ENCODE data around the gene SGCG. TPM values are rescaled to one million over a fixed set of nuclear protein-coding genes. Genes with fewer than 3 reads are reported as not detected.

The SGCG gene
- polyA plus RNA-seq, 2 of the 4 experiments (the other 2 are of a cell fraction): 0.09 TPM; not detected in 1

DNA sequence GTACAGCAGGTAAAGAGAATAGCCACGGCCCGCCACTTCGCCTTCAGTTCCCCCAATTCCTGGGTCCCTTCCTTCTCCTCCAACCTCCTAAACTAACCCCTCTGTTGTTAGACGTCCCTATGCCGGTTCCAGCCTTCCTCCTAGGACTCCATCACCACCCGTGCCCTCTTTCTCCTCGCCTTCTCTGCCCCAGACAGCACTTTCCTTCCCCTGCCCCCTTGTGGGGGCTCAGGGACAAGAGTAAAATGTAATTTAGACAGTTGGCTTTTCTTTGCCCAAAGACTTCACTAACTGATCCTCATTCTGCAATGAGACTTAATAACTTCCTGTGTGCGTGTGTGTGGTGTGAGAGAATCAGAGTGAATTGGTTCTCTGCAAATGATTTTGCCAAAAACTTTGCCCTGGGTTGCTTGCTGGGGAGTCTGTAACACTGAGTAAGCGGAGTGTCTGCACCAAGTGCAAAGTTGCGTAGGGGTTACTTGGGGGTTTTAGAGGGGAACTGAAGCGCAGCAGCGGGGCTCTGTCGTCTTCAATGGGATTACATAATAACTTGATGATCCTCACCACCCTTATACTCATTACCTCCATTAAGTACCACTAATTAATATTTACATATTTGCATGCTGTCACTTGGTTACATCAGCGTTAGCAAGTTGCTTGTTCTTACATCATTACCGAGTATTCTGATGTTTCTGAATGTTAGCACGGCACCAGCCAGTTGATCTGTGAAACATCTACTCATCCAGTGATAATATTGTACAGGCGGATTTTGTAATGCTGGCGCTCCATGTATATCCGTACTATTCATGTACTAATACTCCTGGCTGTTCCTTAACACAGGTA is 19.9 kb upstream of the SGCG start:
- 67% methylated on average over 19 of the region's 19 CpGs for WGBS (ENCODE audit: missing lambda C conversion rate)
- POLR2A ChIA-PET: no interaction called here
- no peak for TF ChIP-seq MYC (IDR thresholded peaks at IDR 0.05; ENCODE audit: borderline replicate concordance, low read length)
- TF ChIP-seq HDAC2 (IDR thresholded peaks at IDR 0.05): no peak
- no peak for TF ChIP-seq EHMT2 (IDR thresholded peaks at IDR 0.05; ENCODE audit: low read depth)
- no peak for TF ChIP-seq RCOR1 (IDR thresholded peaks at IDR 0.05; ENCODE audit: low read depth, low read length)
- TF ChIP-seq, protein P1, sequence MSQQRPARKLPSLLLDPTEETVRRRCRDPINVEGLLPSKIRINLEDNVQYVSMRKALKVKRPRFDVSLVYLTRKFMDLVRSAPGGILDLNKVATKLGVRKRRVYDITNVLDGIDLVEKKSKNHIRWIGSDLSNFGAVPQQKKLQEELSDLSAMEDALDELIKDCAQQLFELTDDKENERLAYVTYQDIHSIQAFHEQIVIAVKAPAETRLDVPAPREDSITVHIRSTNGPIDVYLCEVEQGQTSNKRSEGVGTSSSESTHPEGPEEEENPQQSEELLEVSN (IDR thresholded peaks at IDR 0.05; ENCODE audit: borderline replicate concordance, low read depth): no peak
- no peak for TF ChIP-seq RARB (CRISPR knock-in tag; IDR thresholded peaks at IDR 0.05)
- no peak for TF ChIP-seq MAZ (IDR thresholded peaks at IDR 0.05; ENCODE audit: borderline replicate concordance, low read depth, low read length)
- H3K27ac ChIP-seq: no peak overlapping the region
- no peak for DNase-seq (ENCODE audit: low read depth in 1 of 2, low spot score in 1 of 2)
- H3K4me1 ChIP-seq: no peaks in the 10 kb centered on the region
- no peaks in the 10 kb centered on the region for H3K9me3 ChIP-seq
- H3K4me2 ChIP-seq: peak overlapping the region; percentile 83; the same call in 1 of the 3 replicates
- no peak for ATAC-seq
- CTCF ChIA-PET: no interaction called here
- H3K4me3 ChIP-seq: peak overlapping the region; percentile 41; the same call in 1 of the 3 replicates
- FAIRE-seq: no peak

DNA sequence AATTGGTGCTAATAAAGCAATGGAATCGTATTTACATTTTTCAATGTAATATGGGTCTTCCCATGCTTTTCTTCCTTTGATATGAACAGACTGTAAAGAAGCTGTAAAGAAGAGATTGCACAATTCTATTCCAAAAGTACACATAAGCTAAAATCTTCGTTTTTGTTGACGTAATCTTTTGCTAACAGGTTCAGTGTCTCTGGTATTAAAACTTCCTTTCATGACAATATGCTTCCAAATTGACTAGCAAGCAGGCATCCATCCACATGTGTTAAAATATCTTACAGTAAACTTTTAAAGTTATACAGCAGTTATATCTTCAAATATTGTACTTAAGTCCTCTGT is 19.3 kb upstream of the SGCG start:
- CTCF ChIA-PET: no interaction called here
- POLR2A ChIA-PET: no interaction called here

DNA sequence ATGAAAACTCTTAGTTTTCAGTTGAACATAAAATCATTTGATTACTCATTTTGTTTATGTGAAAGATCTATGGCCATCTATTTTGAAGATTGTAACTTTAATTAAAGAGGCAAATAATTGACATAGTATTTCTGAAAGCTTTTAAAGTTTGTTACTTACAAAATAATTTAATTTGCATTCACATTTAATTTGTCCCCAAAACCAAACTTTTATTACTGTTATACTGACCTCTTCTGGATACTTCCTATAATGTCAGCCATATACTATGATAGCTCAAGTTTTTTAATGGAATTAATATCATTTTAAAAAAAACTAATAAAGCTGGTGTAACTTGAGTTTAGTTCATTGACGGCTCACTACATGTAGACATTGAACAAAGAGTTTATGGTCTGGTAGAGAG is 4.9 kb upstream of the SGCG start:
- DNase-seq (ENCODE audit: low read depth in 1 of 2, low spot score in 1 of 2): no peak
- WGBS (ENCODE audit: missing lambda C conversion rate): 0% methylated on average over 1 of the region's 1 CpG
- TF ChIP-seq TP53 (CRISPR knock-in tag; IDR thresholded peaks at IDR 0.05): no peak
- TF ChIP-seq, protein P2, sequence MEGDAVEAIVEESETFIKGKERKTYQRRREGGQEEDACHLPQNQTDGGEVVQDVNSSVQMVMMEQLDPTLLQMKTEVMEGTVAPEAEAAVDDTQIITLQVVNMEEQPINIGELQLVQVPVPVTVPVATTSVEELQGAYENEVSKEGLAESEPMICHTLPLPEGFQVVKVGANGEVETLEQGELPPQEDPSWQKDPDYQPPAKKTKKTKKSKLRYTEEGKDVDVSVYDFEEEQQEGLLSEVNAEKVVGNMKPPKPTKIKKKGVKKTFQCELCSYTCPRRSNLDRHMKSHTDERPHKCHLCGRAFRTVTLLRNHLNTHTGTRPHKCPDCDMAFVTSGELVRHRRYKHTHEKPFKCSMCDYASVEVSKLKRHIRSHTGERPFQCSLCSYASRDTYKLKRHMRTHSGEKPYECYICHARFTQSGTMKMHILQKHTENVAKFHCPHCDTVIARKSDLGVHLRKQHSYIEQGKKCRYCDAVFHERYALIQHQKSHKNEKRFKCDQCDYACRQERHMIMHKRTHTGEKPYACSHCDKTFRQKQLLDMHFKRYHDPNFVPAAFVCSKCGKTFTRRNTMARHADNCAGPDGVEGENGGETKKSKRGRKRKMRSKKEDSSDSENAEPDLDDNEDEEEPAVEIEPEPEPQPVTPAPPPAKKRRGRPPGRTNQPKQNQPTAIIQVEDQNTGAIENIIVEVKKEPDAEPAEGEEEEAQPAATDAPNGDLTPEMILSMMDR (IDR thresholded peaks at IDR 0.05): peak; percentile 24; the same call in 1 of the 3 replicates
- Histone ChIP-seq H3K4me2 (no peak overlapping the region), H3K4me1 (no peaks in the 10 kb centered on the region), H3K27ac (no peak overlapping the region), H3K4me3 (no peak overlapping the region), H3K9me3 (no peaks in the 10 kb centered on the region)
- no peak for FAIRE-seq
- ATAC-seq: no peak
- POLR2A ChIA-PET: no interaction called here
- CTCF ChIA-PET: interaction anchor here (1.0 to 1.1 kb wide), 2 partner anchors 9 to 374 kb away, joined by 3 to 4 read pairs; no protein-coding TSS in a partner anchor

More for the DNA sequence above, 19.3 kb upstream of the SGCG start:
- FAIRE-seq: no peak
- Histone ChIP-seq H3K9me3 (no peaks in the 10 kb centered on the region), H3K27ac (no peak overlapping the region), H3K4me2 (no peak overlapping the region), H3K4me1 (no peaks in the 10 kb centered on the region), H3K4me3 (no peak overlapping the region)
- no peak for DNase-seq (ENCODE audit: low read depth in 1 of 2, low spot score in 1 of 2)
- TF ChIP-seq ESRRA (IDR thresholded peaks at IDR 0.05; ENCODE audit: borderline replicate concordance, low read length) (no peak), EHF (CRISPR knock-in tag; IDR thresholded peaks at IDR 0.05) (no peak), RFX5 (IDR thresholded peaks at IDR 0.05) (no peak), BHLHE40 (IDR thresholded peaks at IDR 0.05; ENCODE audit: low read depth, low read length) (no peak), ZSCAN20 (CRISPR knock-in tag; IDR thresholded peaks at IDR 0.05) (no peak), NR3C1 (IDR thresholded peaks at IDR 0.05) (no peak), EP300 (IDR thresholded peaks at IDR 0.05) (no peak), NPAS2 (CRISPR knock-in tag; IDR thresholded peaks at IDR 0.05; ENCODE audit: borderline replicate concordance) (no peak), CHD2 (IDR thresholded peaks at IDR 0.05; ENCODE audit: low read length, partially characterized antibody) (no peak), CBX2 (IDR thresholded peaks at IDR 0.05; ENCODE audit: borderline replicate concordance, low read depth) (no peak), SMC3 (IDR thresholded peaks at IDR 0.05) (no peak), FOSL2 (IDR thresholded peaks at IDR 0.05) (no peak), FOSL2 (CRISPR knock-in tag; IDR thresholded peaks at IDR 0.05) (no peak)
- TF ChIP-seq, protein P1 (IDR thresholded peaks at IDR 0.05; ENCODE audit: borderline replicate concordance, low read depth): no peak
- TF ChIP-seq, protein P3, sequence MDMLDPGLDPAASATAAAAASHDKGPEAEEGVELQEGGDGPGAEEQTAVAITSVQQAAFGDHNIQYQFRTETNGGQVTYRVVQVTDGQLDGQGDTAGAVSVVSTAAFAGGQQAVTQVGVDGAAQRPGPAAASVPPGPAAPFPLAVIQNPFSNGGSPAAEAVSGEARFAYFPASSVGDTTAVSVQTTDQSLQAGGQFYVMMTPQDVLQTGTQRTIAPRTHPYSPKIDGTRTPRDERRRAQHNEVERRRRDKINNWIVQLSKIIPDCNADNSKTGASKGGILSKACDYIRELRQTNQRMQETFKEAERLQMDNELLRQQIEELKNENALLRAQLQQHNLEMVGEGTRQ (IDR thresholded peaks at IDR 0.05): no peak
- TF ChIP-seq, protein P4, sequence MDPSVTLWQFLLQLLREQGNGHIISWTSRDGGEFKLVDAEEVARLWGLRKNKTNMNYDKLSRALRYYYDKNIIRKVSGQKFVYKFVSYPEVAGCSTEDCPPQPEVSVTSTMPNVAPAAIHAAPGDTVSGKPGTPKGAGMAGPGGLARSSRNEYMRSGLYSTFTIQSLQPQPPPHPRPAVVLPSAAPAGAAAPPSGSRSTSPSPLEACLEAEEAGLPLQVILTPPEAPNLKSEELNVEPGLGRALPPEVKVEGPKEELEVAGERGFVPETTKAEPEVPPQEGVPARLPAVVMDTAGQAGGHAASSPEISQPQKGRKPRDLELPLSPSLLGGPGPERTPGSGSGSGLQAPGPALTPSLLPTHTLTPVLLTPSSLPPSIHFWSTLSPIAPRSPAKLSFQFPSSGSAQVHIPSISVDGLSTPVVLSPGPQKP (IDR thresholded peaks at IDR 0.05; ENCODE audit: low read depth, low read length): no peak
- TF ChIP-seq, protein P5, sequence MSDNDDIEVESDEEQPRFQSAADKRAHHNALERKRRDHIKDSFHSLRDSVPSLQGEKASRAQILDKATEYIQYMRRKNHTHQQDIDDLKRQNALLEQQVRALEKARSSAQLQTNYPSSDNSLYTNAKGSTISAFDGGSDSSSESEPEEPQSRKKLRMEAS (IDR thresholded peaks at IDR 0.05): no peak
- 41% methylated on average over 3 of the region's 3 CpGs for WGBS (ENCODE audit: missing lambda C conversion rate)
- no peak for ATAC-seq

Measured in A549 (cell line).